HG03066 (cell line): ENCODE results near the gene FAM241B.

ENCODE experiments used
- ATAC-seq: cut with Tn5 transposase; IDR thresholded peaks from one replicate; pipeline ENCODE4 v1.9.1; 2021; ENCODE audit warnings: low read depth; ENCODE audit not compliant: unreplicated experiment

Gene FAM241B

DNA sequence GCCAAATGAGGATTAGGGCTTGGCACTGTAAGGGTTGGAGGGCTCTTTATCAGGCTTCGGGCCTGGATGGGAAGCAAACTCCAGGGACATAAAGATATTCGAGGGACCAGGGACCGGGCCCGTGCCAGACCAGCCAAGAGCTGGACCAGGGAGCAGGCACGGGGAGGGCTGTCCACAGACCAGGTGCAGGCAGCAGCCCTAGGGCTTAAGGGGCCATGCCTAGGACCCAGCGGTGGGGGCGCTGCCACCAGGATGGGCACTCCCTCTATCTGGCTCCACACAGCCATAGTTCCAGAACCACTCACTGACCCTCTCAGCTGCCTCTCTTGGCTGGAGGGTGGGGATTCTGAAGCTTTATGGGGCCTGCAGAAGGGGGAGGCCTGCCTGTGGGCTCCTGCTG lies 32.9 kb downstream of the FAM241B start:
- no peak for ATAC-seq

GRCh38 chr10:69663369-69663947 lies 33.4 kb downstream of the FAM241B start:
- ATAC-seq, result no peak

GRCh38 chr10:69665474-69666320 lies 35.6 kb downstream of the FAM241B start:
- no peak for ATAC-seq

DNA sequence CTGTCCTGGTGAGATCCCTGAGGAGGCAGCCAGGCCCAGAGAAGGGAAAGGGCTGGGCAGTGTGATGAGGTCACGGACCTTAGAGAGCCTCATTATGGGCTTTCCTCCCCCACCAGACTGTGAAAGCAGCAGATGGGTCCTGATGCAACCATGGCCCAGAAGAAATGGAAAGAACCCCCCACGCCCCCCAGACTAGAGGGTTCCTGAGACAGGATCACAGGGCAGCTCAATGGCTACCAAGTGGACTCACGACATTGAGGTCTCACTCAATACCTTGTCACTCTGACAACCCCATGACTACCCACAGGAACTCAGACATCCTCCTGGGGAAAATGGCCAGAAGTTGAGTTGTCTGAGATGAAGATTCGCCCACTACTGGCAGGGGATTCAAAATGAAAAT lies 36.7 kb downstream of the FAM241B start:
- no peak for ATAC-seq

DNA sequence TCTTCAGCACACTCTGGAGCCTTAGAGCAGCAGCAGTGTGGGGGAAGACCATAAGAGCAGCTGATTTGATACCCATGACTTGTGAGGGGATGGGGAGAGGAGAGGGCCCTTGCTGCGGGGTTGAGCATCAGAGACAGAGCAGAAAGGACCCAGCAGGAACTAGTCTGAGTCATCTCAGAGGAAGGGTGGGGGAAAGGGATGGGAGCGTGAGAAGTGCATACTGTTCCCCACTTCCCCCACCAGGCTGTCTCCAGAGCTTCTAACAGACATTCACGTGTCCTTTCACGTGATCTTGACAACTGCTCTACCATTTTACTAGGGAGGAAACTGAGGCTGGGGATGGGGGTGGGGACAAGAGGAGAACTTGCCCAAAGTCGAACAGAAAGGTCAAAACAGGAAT lies 38.7 kb downstream of the FAM241B start:
- no peak for ATAC-seq

GRCh38 chr10:69669409-69669808 lies 39.4 kb downstream of the FAM241B start:
- no peak for ATAC-seq

DNA sequence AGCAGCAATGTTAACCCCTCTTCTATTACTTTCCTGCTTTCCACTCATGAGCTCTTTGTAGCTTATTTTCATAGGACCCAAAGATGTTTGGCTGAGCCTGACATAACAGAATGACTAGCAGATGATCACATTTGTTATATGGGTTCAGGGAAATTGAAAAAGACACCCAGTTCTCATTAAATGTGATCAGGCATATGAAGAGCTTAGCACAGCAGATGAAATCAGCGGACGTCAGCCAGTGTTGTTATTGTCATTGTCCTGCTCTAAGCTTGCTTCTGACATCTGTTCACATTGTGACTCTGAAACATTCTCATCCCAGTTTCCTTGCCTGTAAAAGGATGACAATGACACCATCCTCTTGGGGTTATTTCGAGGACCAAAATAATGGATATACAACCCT lies 43.5 kb downstream of the FAM241B start:
- no peak for ATAC-seq

GRCh38 chr10:69674786-69675185 lies 44.7 kb downstream of the FAM241B start:
- ATAC-seq, result no peak

DNA sequence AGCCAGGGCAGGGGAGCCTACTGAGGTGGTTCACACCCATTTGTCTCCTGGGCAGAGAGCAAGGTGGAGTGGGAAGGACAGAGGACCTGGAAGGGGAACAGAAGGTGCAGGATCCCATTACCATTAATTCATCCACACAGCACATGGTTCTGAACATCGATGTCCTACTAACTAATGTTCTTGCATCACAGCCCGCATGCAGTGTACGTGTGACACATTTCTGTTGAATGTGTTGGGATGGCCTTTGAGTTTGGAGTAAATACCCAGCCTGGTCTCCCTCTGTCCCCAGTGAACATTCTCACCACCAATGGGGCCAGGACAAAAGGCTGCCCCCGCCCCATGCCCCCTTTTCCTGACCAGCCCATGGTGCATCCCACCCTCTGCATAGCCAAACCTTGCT lies 46.3 kb downstream of the FAM241B start:
- ATAC-seq, result no peak

DNA sequence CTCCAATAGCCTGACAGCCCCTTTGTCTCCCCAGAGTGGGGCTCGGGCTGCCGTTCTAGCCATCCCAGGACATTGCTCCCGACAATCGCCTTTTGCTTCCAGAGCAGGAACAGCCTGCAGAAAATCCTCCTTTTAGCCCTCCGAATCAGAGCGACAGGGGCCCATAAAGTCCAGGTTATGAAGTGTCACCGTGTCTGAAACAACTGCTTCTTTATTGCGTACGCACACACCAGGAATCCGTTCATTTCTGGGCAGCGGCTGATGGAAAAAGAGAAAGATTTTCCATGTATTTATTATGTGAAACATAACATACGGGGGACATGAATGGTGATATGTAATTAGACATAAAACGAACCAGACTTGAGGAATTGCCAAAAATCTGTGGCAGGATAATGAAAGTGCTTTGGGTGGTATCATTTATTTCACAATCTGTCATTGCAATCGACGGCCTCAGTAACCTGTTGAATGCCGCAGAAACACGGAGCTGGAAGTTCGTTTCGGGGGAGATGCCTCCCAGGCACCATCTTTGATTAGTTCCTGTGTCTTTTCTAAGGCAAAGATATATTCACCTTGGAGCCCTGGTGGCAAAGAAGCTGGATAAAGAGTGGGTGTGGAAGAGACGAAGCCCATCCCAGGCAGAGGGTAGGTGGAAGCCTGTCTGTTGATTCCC lies 48.1 kb downstream of the FAM241B start:
- no peak for ATAC-seq

GRCh38 chr10:69679736-69680135 lies 49.7 kb downstream of the FAM241B start:
- ATAC-seq, result no peak

DNA sequence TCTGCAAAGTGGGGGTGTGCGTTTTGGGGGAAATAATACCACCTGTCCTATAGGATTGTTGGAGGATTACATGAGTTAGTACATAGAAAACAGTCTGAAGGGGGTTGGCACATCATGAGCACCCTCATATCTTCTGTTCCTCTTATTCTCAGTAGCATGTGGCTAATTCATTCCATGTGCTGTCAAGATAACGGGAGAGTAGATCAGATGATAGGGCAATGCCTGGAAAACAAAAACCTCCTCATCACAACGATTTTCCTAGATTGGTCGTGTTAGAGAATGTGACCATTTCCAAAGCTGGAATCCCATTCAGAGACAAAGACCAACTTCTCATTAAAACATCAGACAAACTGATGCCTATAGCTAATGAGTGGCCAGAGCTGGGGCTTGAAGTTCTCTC lies 50.6 kb downstream of the FAM241B start:
- ATAC-seq, result no peak

DNA sequence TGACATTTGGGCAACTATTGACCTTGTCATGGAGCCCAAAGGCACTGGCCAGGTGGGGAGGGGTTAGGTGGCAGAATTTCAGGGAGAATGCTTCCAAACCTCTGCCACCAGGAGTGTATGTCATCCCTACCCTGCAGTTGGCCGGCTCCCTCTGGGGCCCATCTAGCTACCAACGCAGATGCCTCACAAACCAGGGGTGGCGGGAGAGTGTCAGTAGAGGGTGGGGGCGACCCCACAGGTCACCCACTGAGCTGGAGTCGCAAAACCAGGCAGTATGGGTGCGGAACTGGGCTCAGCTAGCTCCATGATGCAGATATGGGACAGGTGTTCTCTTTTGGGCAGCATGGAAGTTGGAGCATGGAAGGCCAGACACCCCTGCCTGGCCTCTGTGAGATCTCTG lies 51.4 kb downstream of the FAM241B start:
- ATAC-seq, result no peak

DNA sequence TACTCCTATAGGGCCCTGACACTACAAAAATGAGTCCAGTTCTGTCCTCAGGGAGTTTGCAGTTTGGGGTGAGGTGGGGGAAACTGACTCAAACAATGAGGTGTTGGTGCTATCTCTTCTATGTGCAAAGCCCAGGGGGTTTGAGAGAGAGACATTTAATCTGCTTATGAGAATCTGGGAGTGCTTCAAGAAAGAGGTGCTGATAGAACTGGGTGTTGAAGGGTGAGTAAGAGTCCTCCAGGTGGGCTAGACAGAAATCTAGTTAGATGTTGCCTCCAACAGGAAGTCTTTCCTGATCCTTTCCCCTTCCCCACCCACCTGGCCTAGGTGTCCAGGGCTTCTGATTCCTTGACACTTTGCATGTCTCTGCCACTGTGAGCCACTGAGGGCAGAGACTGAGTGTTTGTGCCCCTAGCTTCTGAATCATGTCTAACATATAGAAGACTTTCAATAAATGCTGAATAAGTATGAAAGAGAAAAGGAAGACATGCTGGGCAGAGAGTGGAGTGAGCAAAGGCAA lies 53.0 kb downstream of the FAM241B start:
- no peak for ATAC-seq
